Inflammatory macrophage treated with lipopolysaccharide for 4 hours (primary cell): ENCODE measurements around the gene CLDN15.

Experiments used
- DNase-seq: peaks from one replicate; pipeline ENCODE4 v3.0.0-alpha.2; 2020

CLDN15 gene

GRCh38 chr7:101243646-101244374 lies 6.2 kb upstream of the CLDN15 start:
- DNase-seq = peak; percentile 35

GRCh38 chr7:101241443-101242349 lies 4.1 kb upstream of the CLDN15 start:
- no peak for DNase-seq

DNA sequence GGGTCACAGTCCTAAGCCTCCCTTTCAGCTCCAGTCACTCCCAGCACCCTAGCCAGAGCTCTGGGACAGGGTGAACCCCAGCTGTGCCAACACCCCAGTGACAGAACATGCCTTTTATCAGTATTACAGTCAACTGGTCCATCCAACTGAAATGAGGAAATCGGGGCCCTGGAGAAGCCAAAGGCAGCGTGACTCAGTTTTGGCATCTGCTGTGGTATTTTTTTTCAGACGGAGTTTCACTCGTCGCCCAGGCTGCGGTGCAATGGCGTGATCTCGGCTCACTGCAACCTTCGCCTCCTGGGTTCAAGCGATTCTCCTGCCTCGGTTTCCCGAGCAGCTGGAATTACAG lies 3.4 kb upstream of the CLDN15 start:
- DNase-seq = peak; percentile 83

GRCh38 chr7:101240226-101241014 lies 2.8 kb upstream of the CLDN15 start:
- DNase-seq = no peak

DNA sequence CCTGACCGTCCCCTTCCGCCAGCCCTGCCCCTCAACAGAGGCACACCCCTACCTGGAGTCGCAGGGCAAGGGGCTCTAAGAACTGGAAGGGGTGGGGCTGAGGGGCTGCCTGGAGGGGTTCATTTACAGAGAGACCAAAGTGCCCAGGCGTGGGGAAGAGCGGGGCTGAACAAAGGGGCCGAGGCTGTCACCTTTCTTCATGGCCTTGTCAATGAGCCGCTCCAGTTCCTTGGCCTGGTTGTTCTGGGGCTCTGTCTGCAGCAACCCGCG lies 2.3 kb upstream of the CLDN15 start:
- no peak for DNase-seq

DNA sequence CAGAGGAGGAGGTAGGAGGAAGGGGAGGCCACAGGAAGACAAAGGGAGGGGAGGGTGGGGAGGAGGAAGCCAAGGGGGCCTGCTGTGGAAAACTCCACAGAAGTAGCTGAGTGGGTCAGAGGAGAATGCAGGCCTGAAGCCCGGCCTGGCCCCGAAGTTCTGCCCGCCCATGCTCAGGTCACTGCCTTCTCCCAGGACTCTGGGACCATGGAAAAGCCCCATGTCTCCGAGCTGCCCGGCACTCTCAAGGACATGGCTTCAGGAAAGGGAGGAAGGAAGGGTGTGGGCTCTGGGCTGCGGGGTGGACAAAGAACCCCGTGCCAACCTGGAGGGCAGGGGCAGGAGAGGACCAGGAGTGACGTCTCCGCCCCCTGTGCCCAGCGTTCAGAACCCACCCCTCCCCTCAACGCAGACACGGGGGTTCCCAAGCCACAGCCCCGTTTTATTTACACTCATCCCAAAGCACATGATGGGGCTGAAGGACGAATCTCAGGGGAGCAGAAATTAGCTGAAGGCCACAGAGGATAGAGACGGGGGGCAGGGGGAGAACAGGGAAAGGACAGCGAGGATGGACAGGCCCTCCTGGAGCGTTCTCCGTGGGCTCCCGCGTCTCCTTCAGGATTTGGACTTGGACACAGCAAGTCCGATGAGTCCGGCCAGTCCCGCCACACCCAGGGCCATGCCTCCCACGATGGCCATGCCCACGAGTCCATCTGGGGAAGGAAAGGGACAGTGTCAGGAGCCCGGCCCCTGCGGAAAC lies 1.8 kb upstream of the CLDN15 start:
- no peak for DNase-seq

DNA sequence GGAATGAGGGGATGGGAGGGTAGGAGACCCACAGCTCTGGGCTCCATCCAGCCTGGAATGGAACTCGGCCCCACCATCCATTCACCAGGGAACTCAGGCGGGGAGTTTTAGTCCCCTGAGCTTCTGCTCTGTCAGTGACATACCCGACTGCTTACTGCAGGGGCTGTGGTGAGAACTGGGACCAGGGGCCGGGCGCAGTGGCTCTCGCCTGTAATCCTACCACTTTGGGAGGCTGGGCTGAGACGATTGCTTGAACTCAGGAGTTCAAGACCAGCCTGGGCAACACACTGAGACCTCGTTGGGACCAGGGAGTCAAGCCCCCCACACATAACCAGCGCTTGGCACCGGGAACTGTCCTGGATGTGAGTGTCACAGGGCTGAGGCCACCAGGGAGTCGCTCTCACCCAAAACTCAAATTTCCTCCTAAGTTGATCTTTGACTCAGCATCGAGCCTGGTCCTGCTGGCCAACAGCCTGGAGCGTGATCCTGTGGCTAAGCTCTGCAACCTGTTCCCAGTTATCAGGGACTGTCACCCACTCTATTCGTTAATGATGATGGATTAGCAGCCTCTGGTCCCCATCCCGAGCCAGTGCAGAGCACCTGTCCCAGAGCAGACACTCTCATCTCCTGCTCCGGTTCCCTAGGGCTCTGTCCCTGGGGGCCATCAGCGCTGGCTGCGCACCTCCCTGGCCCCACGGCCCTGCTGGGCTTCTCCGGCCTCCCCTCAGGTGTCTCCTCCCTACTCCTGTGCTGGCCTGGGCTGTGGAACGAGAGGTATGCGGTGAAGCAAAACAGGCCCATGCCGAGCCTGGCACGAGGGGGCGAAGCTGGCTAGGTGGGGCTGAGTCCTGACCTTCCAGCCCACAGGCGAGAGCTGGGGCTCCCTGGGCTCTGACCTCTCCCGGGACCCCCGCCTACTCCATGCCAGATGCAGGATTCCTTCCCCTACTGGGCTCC lies 902 bp upstream of the CLDN15 start:
- DNase-seq = no peak

GRCh38 chr7:101236292-101236835 lies 1.2 kb downstream of the CLDN15 start:
- no peak for DNase-seq

DNA sequence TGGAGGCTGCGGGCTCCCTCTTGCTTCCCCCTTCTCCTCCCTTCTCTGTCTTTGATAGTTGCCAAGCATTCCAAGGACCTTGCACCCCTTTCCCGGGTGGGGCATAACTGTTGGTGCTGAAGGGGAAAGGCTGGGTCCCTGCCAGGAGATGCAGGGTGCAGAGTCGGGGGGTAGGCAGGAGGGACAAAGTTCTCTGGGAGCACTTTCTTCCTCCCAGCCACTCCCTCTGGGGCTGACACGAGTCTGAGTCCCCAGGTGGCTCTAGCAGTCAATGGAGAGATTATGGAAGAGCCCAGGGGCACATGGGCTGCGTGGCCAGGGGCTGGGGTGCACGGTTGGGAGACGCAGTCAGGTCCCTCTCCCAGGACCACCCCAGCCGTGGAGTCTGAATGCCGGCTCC lies 2.1 kb downstream of the CLDN15 start:
- no peak for DNase-seq

DNA sequence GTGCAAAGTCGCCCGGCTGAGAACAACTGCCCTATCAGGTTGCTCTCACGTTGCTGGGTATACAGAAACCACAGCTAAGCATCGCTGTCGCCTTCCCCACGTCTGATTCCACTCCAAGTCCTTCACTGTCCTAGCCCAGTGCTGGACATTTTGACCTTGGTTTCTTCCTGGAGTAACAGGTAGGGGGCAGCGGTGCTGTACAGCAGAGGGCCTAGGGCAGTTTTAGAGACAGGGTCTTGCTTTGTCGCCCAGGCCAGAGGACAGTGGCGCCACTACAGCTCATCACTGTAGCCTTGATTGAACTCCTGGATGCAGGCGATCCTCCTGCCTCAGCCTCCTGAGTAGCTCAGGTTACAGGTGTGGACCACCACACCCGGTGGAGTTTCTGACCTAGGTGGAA lies 2.6 kb downstream of the CLDN15 start:
- DNase-seq = no peak

GRCh38 chr7:101234636-101235035 lies 3.0 kb downstream of the CLDN15 start:
- DNase-seq = no peak

DNA sequence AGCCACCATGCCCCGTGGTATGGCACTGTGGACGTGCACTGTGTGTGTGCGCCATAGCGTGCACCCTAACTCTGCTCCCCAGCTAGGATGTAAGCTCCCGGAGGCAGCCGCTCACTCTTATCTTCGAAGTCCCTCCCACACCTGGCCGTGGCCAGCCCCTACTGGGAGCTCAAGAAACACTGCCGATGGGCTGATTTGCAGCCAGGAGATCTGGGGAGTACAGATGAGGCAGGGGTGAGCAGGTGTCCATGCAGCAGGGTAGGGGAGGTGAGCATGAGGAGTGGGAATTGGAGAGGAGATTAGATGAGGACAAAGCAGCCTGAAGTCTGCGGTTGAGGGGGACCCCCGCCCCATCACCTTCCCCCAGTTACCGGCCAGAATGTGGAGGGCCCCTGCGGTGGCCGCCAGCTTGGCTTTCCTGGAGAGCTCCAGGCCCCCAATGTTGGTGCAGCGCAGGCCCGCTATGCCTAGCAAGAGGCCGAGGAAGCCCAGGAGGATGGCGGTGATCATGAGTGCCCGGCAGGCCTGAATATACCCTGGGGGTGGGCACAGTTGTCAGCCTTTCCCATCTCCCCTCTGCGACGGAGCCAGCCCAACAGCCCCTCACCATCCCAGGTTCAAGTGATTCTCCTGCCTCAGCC lies 3.6 kb downstream of the CLDN15 start:
- DNase-seq = no peak

- no peak for DNase-seq
These were observed 5.3 kb downstream of the CLDN15 start for GRCh38 chr7:101232141-101232850.

DNA sequence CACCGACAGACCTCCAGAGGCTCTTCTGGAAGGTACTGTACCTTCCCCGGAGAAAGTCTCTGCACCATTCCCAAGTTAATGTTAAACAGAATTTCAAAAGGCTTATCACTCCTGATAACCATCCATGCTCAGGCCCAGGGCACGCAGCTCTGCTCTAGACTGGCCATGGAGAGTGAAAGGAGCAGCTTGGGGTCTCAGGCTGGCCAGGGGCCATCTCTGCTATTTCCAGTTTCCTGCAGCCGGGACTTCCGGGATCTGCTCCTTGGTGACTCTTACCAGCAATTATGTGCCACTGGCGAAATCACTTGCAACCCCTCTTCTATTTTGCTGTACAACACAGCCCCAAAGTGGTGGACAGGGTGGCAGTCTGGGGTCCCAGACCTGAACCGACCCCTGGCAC lies 6.0 kb downstream of the CLDN15 start:
- no peak for DNase-seq

- DNase-seq = no peak
These were observed 10.9 kb downstream of the CLDN15 start for GRCh38 chr7:101226721-101227120.

- DNase-seq = no peak
These were observed 12.0 kb downstream of the CLDN15 start for GRCh38 chr7:101225650-101226049.

DNA sequence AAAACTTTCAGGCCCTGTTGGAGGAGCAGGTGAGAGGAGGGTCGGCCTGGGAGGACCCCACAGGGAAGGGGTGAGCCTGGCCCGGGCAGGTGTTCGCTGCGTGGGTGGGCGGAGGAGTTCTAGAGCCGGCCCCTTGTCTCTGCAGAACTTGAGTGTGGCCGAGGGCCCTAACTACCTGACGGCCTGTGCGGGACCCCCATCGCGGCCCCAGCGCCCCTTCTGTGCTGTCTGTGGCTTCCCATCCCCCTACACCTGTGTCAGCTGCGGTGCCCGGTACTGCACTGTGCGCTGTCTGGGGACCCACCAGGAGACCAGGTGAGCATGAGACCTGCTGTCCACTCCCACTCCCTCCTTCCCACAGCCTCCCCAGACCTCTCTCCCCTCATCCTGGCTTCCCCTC lies 14.1 kb downstream of the CLDN15 start:
- DNase-seq = no peak

DNA sequence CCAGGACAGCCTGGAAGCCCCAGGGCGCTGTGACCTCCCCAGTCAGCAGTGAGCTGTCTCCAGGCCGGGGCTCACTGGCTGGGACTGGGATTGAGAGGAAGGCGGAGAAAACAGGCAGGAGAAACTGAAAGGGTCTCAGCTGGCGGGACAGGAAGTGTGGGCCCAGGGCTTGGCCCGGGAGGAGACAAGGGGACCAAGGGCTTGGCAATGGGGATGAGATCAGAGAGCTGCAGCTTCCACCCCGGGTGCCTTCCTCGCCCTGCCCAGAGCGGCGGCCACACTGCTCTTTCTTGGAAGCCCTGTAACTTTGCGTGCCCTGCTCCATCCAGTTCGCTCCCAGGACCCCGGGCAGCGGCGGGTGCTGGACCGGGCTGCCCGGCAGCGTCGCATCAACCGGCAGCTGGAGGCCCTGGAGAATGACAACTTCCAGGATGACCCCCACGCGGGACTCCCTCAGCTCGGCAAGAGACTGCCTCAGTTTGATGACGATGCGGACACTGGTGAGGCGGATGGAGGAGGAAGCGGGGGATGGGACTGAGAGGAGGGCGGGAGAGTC lies 15.2 kb downstream of the CLDN15 start:
- DNase-seq = no peak

- no peak for DNase-seq
These were observed 17.3 kb downstream of the CLDN15 start for GRCh38 chr7:101220295-101220694.
